DND-41 (cell line): ENCODE measurements around the gene MCTP2.

ENCODE experiments used
- EZH2 ChIP-seq: IDR thresholded peaks from 3 replicates; pipeline ENCODE4 v1.6.1; 2012; ENCODE audit warnings: borderline replicate concordance, low read depth, mild to moderate bottlenecking, moderate library complexity, low read length, inconsistent platforms; ENCODE audit not compliant: severe bottlenecking
- TF ChIP-seq, protein P1 (sequence below): IDR thresholded peaks from 2 replicates; pipeline ENCODE4 v1.5.1; 2012; ENCODE audit warnings: borderline replicate concordance, low read length, moderate library complexity, mild to moderate bottlenecking; ENCODE audit not compliant: poor library complexity, severe bottlenecking; ENCODE audit errors: extremely low read depth

DNA sequence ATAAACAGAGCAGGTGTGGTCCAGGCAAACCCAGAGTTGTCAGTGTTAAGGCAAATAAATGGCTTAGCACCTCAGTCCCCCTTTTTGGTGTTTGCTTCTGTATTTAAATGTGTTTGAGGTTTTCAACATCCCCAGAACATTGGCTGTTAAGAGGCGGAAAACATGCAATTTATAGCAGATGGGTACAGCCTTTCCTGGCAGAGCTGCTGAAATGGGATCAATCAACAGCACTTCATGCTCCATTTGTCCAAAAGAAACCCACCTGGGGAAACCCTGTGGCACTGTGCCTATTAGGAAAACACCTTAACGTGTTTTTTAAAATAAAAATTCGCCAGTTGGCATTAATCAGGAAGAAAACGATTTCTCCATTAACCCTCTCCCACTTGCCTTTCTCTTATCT is 135.4 kb downstream of the MCTP2 start:
- no peak for TF ChIP-seq EZH2
- TF ChIP-seq, protein P1, sequence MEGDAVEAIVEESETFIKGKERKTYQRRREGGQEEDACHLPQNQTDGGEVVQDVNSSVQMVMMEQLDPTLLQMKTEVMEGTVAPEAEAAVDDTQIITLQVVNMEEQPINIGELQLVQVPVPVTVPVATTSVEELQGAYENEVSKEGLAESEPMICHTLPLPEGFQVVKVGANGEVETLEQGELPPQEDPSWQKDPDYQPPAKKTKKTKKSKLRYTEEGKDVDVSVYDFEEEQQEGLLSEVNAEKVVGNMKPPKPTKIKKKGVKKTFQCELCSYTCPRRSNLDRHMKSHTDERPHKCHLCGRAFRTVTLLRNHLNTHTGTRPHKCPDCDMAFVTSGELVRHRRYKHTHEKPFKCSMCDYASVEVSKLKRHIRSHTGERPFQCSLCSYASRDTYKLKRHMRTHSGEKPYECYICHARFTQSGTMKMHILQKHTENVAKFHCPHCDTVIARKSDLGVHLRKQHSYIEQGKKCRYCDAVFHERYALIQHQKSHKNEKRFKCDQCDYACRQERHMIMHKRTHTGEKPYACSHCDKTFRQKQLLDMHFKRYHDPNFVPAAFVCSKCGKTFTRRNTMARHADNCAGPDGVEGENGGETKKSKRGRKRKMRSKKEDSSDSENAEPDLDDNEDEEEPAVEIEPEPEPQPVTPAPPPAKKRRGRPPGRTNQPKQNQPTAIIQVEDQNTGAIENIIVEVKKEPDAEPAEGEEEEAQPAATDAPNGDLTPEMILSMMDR = no peak
